GM19035 (cell line): ENCODE measurements around the gene AP1M1.

Source experiments
- ATAC-seq: cut with Tn5 transposase; IDR thresholded peaks from one replicate; pipeline ENCODE4 v1.9.1; 2021; ENCODE audit not compliant: unreplicated experiment

Gene AP1M1

GRCh38 chr19:16229322-16229641 is 31.6 kb downstream of the AP1M1 start:
- no peak for ATAC-seq

GRCh38 chr19:16232127-16232526 is 34.4 kb downstream of the AP1M1 start:
- no peak for ATAC-seq

- ATAC-seq, result no peak
Measured at GRCh38 chr19:16232568-16232967, 34.9 kb downstream of the AP1M1 start.

- no peak for ATAC-seq
Measured at GRCh38 chr19:16233081-16233776, 35.5 kb downstream of the AP1M1 start.

GRCh38 chr19:16233836-16234551 is 36.3 kb downstream of the AP1M1 start:
- ATAC-seq, result no peak

GRCh38 chr19:16234552-16235445 is 37.1 kb downstream of the AP1M1 start:
- no peak for ATAC-seq

GRCh38 chr19:16235811-16236652 is 38.3 kb downstream of the AP1M1 start:
- no peak for ATAC-seq

GRCh38 chr19:16244091-16244490 is 46.4 kb downstream of the AP1M1 start:
- no peak for ATAC-seq

GRCh38 chr19:16247353-16248182 is 49.9 kb downstream of the AP1M1 start:
- ATAC-seq, result no peak

- no peak for ATAC-seq
Measured at GRCh38 chr19:16248380-16249023, 50.8 kb downstream of the AP1M1 start.

- no peak for ATAC-seq
Measured at GRCh38 chr19:16249826-16250404, 52.2 kb downstream of the AP1M1 start.

GRCh38 chr19:16252459-16253205 is 54.9 kb downstream of the AP1M1 start:
- ATAC-seq, result no peak

- ATAC-seq, result no peak
Measured at GRCh38 chr19:16254851-16255408, 57.2 kb downstream of the AP1M1 start.

GRCh38 chr19:16257509-16258002 is 59.8 kb downstream of the AP1M1 start:
- no peak for ATAC-seq

GRCh38 chr19:16258440-16258903 is 60.8 kb downstream of the AP1M1 start:
- ATAC-seq, result no peak

GRCh38 chr19:16259385-16260159 is 61.9 kb downstream of the AP1M1 start:
- no peak for ATAC-seq
